Measurements from ENCODE around the gene BOLL. TPM values are rescaled to one million over a fixed set of nuclear protein-coding genes. Genes with fewer than 3 reads are reported as not detected.
"Not testable (repeated sequence)": the region's sequence is repeated elsewhere in the genome, so short reads cannot be mapped to it uniquely, and the experiment has no call there.

The BOLL gene
- total RNA-seq, 4 donors from 2014 or later: not detected

GRCh38 chr2:197727011-197727410 is 58.1 kb downstream of the BOLL start:
- Histone ChIP-seq H3K27ac (no peak overlapping the region), H3K36me3 (no peaks in the 10 kb centered on the region), H3K9me3 (no peaks in the 10 kb centered on the region), H3K4me3 (no peak overlapping the region), H3K27me3 (no peaks in the 10 kb centered on the region), H3K4me1 (no peaks in the 10 kb centered on the region)
- no peak for DNase-seq (ENCODE audit: low spot score in 2 of 2)
- no peak for TF ChIP-seq CTCF (IDR thresholded peaks at IDR 0.05)
- no peak for TF ChIP-seq POLR2A (IDR thresholded peaks at IDR 0.05)
- TF ChIP-seq EP300 (IDR thresholded peaks at IDR 0.05): no peak

GRCh38 chr2:197717863-197718262 is 67.3 kb downstream of the BOLL start:
- H3K36me3 ChIP-seq: no peaks in the 10 kb centered on the region
- no peaks in the 10 kb centered on the region for H3K9me3 ChIP-seq
- H3K27me3 ChIP-seq: no peaks in the 10 kb centered on the region
- DNase-seq (ENCODE audit: low spot score in 2 of 2): no peak
- WGBS, 2 donors: 93 to 94% methylated on average over 2 of the region's 2 CpGs
- H3K27ac ChIP-seq: no peak overlapping the region
- no peak overlapping the region for H3K4me3 ChIP-seq
- H3K4me1 ChIP-seq: no peaks in the 10 kb centered on the region
- no peak for TF ChIP-seq CTCF (IDR thresholded peaks at IDR 0.05)
- no peak for TF ChIP-seq EP300 (IDR thresholded peaks at IDR 0.05)
- no peak for TF ChIP-seq POLR2A (IDR thresholded peaks at IDR 0.05)

- peaks cover 0 to 8% (median 0%) of the 10 kb centered on the region in 4 donors for H3K4me1 ChIP-seq
- 91 to 94% methylated on average over 3 of the region's 3 CpGs for WGBS, 2 donors
- H3K9me3 ChIP-seq: no peaks in the 10 kb centered on the region
- H3K4me3 ChIP-seq: no peak overlapping the region
- DNase-seq (ENCODE audit: low spot score in 2 of 2): no peak
- peaks cover 0 to 11% (median 0%) of the 10 kb centered on the region in 3 donors for H3K36me3 ChIP-seq
- H3K27ac ChIP-seq: no peak overlapping the region
- TF ChIP-seq CTCF (IDR thresholded peaks at IDR 0.05) (no peak), POLR2A (IDR thresholded peaks at IDR 0.05) (no peak), EP300 (IDR thresholded peaks at IDR 0.05) (no peak)
- no peaks in the 10 kb centered on the region for H3K27me3 ChIP-seq
Observed at GRCh38 chr2:197713271-197713670, 71.8 kb downstream of the BOLL start.

GRCh38 chr2:197711578-197711977 is 73.5 kb downstream of the BOLL start:
- Histone ChIP-seq H3K27me3 (no peaks in the 10 kb centered on the region), H3K27ac (no peak overlapping the region), H3K4me1 (peaks cover 0 to 25% (median 11%) of the 10 kb centered on the region in 4 donors), H3K4me3 (no peak overlapping the region), H3K9me3 (no peaks in the 10 kb centered on the region), H3K36me3 (peaks cover 0 to 11% (median 0%) of the 10 kb centered on the region in 3 donors)
- DNase-seq (ENCODE audit: low spot score in 2 of 2): no peak
- TF ChIP-seq EP300 (IDR thresholded peaks at IDR 0.05): no peak
- no peak for TF ChIP-seq POLR2A (IDR thresholded peaks at IDR 0.05)
- no peak for TF ChIP-seq CTCF (IDR thresholded peaks at IDR 0.05)

GRCh38 chr2:197710424-197711042 is 74.6 kb downstream of the BOLL start:
- H3K27me3 ChIP-seq: no peaks in the 10 kb centered on the region
- TF ChIP-seq POLR2A (IDR thresholded peaks at IDR 0.05) (no peak), CTCF (IDR thresholded peaks at IDR 0.05) (no peak), EP300 (IDR thresholded peaks at IDR 0.05) (no peak)
- H3K4me1 ChIP-seq: peaks cover 0 to 34% (median 17%) of the 10 kb centered on the region in 4 donors
- H3K9me3 ChIP-seq: no peaks in the 10 kb centered on the region
- H3K4me3 ChIP-seq: no peak overlapping the region
- H3K27ac ChIP-seq: no peak overlapping the region
- no peak for DNase-seq (ENCODE audit: low spot score in 2 of 2)
- H3K36me3 ChIP-seq: peaks cover 0 to 11% (median 0%) of the 10 kb centered on the region in 3 donors

GRCh38 chr2:197709140-197709539 is 76.0 kb downstream of the BOLL start:
- 92% methylated on average over 7 of the region's 7 CpGs for WGBS, 2 donors
- not testable (repeated sequence) for H3K4me3 ChIP-seq; DNase-seq (ENCODE audit: low spot score in 2 of 2); H3K27ac ChIP-seq; H3K27me3 ChIP-seq; H3K9me3 ChIP-seq
- Histone ChIP-seq H3K36me3 (peaks cover 0 to 11% (median 0%) of the 10 kb centered on the region in 3 donors), H3K4me1 (peaks cover 0 to 40% (median 17%) of the 10 kb centered on the region in 4 donors)

Data from tibial nerve (tissue), 4 donors.